ENCODE data around the gene CLSTN3. TPM values are rescaled to one million over a fixed set of nuclear protein-coding genes. Genes with fewer than 3 reads are reported as not detected.
"Not testable (repeated sequence)": the region's sequence is repeated elsewhere in the genome, so short reads cannot be mapped to it uniquely, and the experiment has no call there.

Gene CLSTN3
- total and polyA plus RNA-seq, 5 donors from 2014 or later, result 2.2 to 64.9 (median 4.1) TPM

DNA sequence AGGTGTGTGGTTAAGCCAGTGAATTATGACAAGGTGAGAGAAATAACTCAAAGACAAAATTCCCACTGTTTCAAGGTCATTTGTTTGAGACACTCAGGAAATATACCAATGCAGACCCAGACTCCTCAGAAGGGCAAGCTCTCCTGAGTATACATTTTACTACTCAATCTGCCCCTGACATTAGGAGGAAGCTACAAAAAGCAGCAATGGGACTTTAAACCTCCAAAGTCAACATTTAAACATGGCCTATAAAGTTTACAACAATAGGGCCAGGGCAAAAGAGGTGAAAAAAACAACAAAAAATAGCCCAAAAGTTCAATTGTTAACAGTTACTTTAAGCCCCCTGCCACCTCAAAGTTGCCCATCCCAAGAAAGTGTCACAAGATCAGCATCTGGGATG lies 39.8 kb downstream of the CLSTN3 start:
- ATAC-seq (ENCODE audit: low read depth in 2 of 2) (no peak), DNase-seq (no peak)
- H3K9me3 ChIP-seq (ENCODE audit: control insufficient read depth in 2 of 2, low read length in 2 of 2), result peaks cover 19 to 31% of the 10 kb centered on the region in 2 experiments
- peaks cover 21% of the 10 kb centered on the region for H3K27me3 ChIP-seq (ENCODE audit: control insufficient read depth, insufficient read depth, low read length)
- Mint-ChIP-seq H3K36me3 (peaks cover 4% of the 10 kb centered on the region), H3K27ac (no peak overlapping the region), H3K4me3 (no peak overlapping the region), H3K9me3 (peaks cover 0 to 26% (median 7%) of the 10 kb centered on the region in 7 donors), H3K4me1 (no peaks in the 10 kb centered on the region), H3K27me3 (peaks cover 27% of the 10 kb centered on the region)
- no peak overlapping the region for H3K27ac ChIP-seq (ENCODE audit: insufficient read depth, low read length, poor library complexity, severe bottlenecking)
- no peak overlapping the region for H3K4me3 ChIP-seq (ENCODE audit: low read depth, low read length)
- H3K36me3 ChIP-seq (ENCODE audit: control insufficient read depth, insufficient read depth, low read length), result no peaks in the 10 kb centered on the region
- no peaks in the 10 kb centered on the region for H3K4me1 ChIP-seq (ENCODE audit: control insufficient read depth, insufficient read depth, low read length, poor library complexity, severe bottlenecking)

GRCh38 chr12:7171854-7172253 lies 41.7 kb downstream of the CLSTN3 start:
- H3K9me3 ChIP-seq (ENCODE audit: control insufficient read depth in 2 of 2, low read length in 2 of 2), result peaks cover 19 to 31% of the 10 kb centered on the region in 2 experiments
- Mint-ChIP-seq H3K36me3 (peaks cover 4% of the 10 kb centered on the region), H3K9me3 (peaks cover 0 to 30% (median 9%) of the 10 kb centered on the region in 7 donors), H3K4me3 (no peak overlapping the region), H3K27ac (no peak overlapping the region), H3K27me3 (peaks cover 25% of the 10 kb centered on the region), H3K4me1 (no peaks in the 10 kb centered on the region)
- no peak for ATAC-seq (ENCODE audit: low read depth in 2 of 2)
- H3K27ac ChIP-seq (ENCODE audit: insufficient read depth, low read length, poor library complexity, severe bottlenecking), result no peak overlapping the region
- no peaks in the 10 kb centered on the region for H3K36me3 ChIP-seq (ENCODE audit: control insufficient read depth, insufficient read depth, low read length)
- H3K4me1 ChIP-seq (ENCODE audit: control insufficient read depth, insufficient read depth, low read length, poor library complexity, severe bottlenecking), result no peaks in the 10 kb centered on the region
- H3K4me3 ChIP-seq (ENCODE audit: low read depth, low read length), result no peak overlapping the region
- DNase-seq, result no peak
- peaks cover 17% of the 10 kb centered on the region for H3K27me3 ChIP-seq (ENCODE audit: control insufficient read depth, insufficient read depth, low read length)

- Histone ChIP-seq H3K27ac (ENCODE audit: insufficient read depth, low read length, poor library complexity, severe bottlenecking) (no peak overlapping the region), H3K4me1 (ENCODE audit: control insufficient read depth, insufficient read depth, low read length, poor library complexity, severe bottlenecking) (no peaks in the 10 kb centered on the region), H3K27me3 (ENCODE audit: control insufficient read depth, insufficient read depth, low read length) (peaks cover 18% of the 10 kb centered on the region), H3K36me3 (ENCODE audit: control insufficient read depth, insufficient read depth, low read length) (no peaks in the 10 kb centered on the region), H3K4me3 (ENCODE audit: low read depth, low read length) (no peak overlapping the region), H3K9me3 (ENCODE audit: control insufficient read depth in 2 of 2, low read length in 2 of 2) (peaks cover 0 to 11% of the 10 kb centered on the region in 2 experiments)
- ATAC-seq (ENCODE audit: low read depth in 2 of 2), result no peak
- H3K27ac Mint-ChIP-seq, result no peak overlapping the region
- no peak for DNase-seq
- no peaks in the 10 kb centered on the region for H3K36me3 Mint-ChIP-seq
- H3K4me3 Mint-ChIP-seq, result no peak overlapping the region
- peaks cover 39% of the 10 kb centered on the region for H3K27me3 Mint-ChIP-seq
- peaks cover 0 to 16% (median 6%) of the 10 kb centered on the region in 7 donors for H3K9me3 Mint-ChIP-seq
- no peaks in the 10 kb centered on the region for H3K4me1 Mint-ChIP-seq
These were observed 45.3 kb downstream of the CLSTN3 start for GRCh38 chr12:7175493-7175892.

GRCh38 chr12:7176595-7176994 lies 46.4 kb downstream of the CLSTN3 start:
- H3K4me1 ChIP-seq (ENCODE audit: control insufficient read depth, insufficient read depth, low read length, poor library complexity, severe bottlenecking), result no peaks in the 10 kb centered on the region
- peaks cover 0 to 8% of the 10 kb centered on the region in 2 experiments for H3K9me3 ChIP-seq (ENCODE audit: control insufficient read depth in 2 of 2, low read length in 2 of 2)
- H3K27me3 ChIP-seq (ENCODE audit: control insufficient read depth, insufficient read depth, low read length), result peaks cover 16% of the 10 kb centered on the region
- ATAC-seq (ENCODE audit: low read depth in 2 of 2), result no peak
- no peak overlapping the region for H3K4me3 Mint-ChIP-seq
- H3K4me3 ChIP-seq (ENCODE audit: low read depth, low read length), result no peak overlapping the region
- H3K27ac Mint-ChIP-seq, result no peak overlapping the region
- peaks cover 46% of the 10 kb centered on the region for H3K27me3 Mint-ChIP-seq
- no peak for DNase-seq
- H3K27ac ChIP-seq (ENCODE audit: insufficient read depth, low read length, poor library complexity, severe bottlenecking), result no peak overlapping the region
- H3K9me3 Mint-ChIP-seq, result peaks cover 0 to 14% (median 6%) of the 10 kb centered on the region in 7 donors
- no peaks in the 10 kb centered on the region for H3K36me3 ChIP-seq (ENCODE audit: control insufficient read depth, insufficient read depth, low read length)
- H3K4me1 Mint-ChIP-seq, result no peaks in the 10 kb centered on the region
- H3K36me3 Mint-ChIP-seq, result no peaks in the 10 kb centered on the region

DNA sequence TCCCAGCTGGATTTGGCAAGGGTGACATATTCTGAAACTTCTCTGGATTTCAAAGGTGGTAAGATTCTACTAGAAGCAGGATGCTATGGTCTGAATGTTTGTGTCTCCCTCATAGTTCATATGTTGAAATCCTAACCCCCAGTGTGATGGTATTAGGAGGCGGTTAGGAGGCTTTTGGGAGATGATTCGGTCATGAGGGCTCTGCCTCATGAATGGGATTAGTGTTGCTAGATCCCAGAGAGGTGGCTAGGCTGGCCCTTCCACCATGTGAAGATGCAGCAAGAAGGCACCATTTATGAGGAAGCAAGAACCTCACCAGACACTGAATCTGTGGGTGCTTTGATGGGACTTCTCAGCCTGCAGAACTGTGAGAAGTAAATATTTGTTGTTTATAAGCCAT lies 48.3 kb downstream of the CLSTN3 start:
- DNase-seq, result no peak
- no peaks in the 10 kb centered on the region for H3K36me3 ChIP-seq (ENCODE audit: control insufficient read depth, insufficient read depth, low read length)
- no peak overlapping the region for H3K4me3 ChIP-seq (ENCODE audit: low read depth, low read length)
- Mint-ChIP-seq H3K36me3 (no peaks in the 10 kb centered on the region), H3K9me3 (peaks cover 0 to 10% (median 5%) of the 10 kb centered on the region in 7 donors), H3K4me3 (no peak overlapping the region), H3K27me3 (peaks cover 48% of the 10 kb centered on the region), H3K4me1 (no peaks in the 10 kb centered on the region), H3K27ac (no peak overlapping the region)
- H3K4me1 ChIP-seq (ENCODE audit: control insufficient read depth, insufficient read depth, low read length, poor library complexity, severe bottlenecking), result no peaks in the 10 kb centered on the region
- H3K27me3 ChIP-seq (ENCODE audit: control insufficient read depth, insufficient read depth, low read length), result peaks cover 13% of the 10 kb centered on the region
- H3K9me3 ChIP-seq (ENCODE audit: control insufficient read depth in 2 of 2, low read length in 2 of 2), result no peaks in the 10 kb centered on the region
- H3K27ac ChIP-seq (ENCODE audit: insufficient read depth, low read length, poor library complexity, severe bottlenecking), result no peak overlapping the region
- no peak for ATAC-seq (ENCODE audit: low read depth in 2 of 2)

GRCh38 chr12:7180685-7181084 lies 50.5 kb downstream of the CLSTN3 start:
- no peak overlapping the region for H3K4me3 ChIP-seq (ENCODE audit: low read depth, low read length)
- peaks cover 8% of the 10 kb centered on the region for H3K27me3 ChIP-seq (ENCODE audit: control insufficient read depth, insufficient read depth, low read length)
- no peak overlapping the region for H3K27ac Mint-ChIP-seq
- H3K36me3 ChIP-seq (ENCODE audit: control insufficient read depth, insufficient read depth, low read length), result no peaks in the 10 kb centered on the region
- H3K36me3 Mint-ChIP-seq, result no peaks in the 10 kb centered on the region
- no peak overlapping the region for H3K27ac ChIP-seq (ENCODE audit: insufficient read depth, low read length, poor library complexity, severe bottlenecking)
- no peak overlapping the region for H3K4me3 Mint-ChIP-seq
- H3K9me3 Mint-ChIP-seq, result peaks cover 0 to 10% (median 2%) of the 10 kb centered on the region in 7 donors
- no peaks in the 10 kb centered on the region for H3K4me1 ChIP-seq (ENCODE audit: control insufficient read depth, insufficient read depth, low read length, poor library complexity, severe bottlenecking)
- no peaks in the 10 kb centered on the region for H3K9me3 ChIP-seq (ENCODE audit: control insufficient read depth in 2 of 2, low read length in 2 of 2)
- H3K27me3 Mint-ChIP-seq, result peaks cover 38% of the 10 kb centered on the region
- DNase-seq, result no peak
- H3K4me1 Mint-ChIP-seq, result no peaks in the 10 kb centered on the region
- ATAC-seq (ENCODE audit: low read depth in 2 of 2), result no peak

- H3K4me3 ChIP-seq (ENCODE audit: low read depth, low read length); H3K36me3 ChIP-seq (ENCODE audit: control insufficient read depth, insufficient read depth, low read length); H3K27ac ChIP-seq (ENCODE audit: insufficient read depth, low read length, poor library complexity, severe bottlenecking); H3K27me3 ChIP-seq (ENCODE audit: control insufficient read depth, insufficient read depth, low read length); H3K9me3 ChIP-seq (ENCODE audit: control insufficient read depth in 2 of 2, low read length in 2 of 2); H3K27ac Mint-ChIP-seq; ATAC-seq (ENCODE audit: low read depth in 2 of 2); H3K36me3 Mint-ChIP-seq; H3K9me3 Mint-ChIP-seq; DNase-seq: not testable (repeated sequence)
- H3K4me3 Mint-ChIP-seq, result peak overlapping the region in 3 of 4 donors; percentile 5 to 85 (median 54)
- peaks cover 21% of the 10 kb centered on the region for H3K4me1 ChIP-seq (ENCODE audit: control insufficient read depth, insufficient read depth, low read length, poor library complexity, severe bottlenecking)
- peaks cover 5 to 26% (median 16%) of the 10 kb centered on the region in 4 donors for H3K4me1 Mint-ChIP-seq
- H3K27me3 Mint-ChIP-seq, result peaks cover 10% of the 10 kb centered on the region
These were observed 55.9 kb downstream of the CLSTN3 start for GRCh38 chr12:7186058-7186457.
